AG04450 (cell line): ENCODE data around the gene SERPINB5. TPM values are rescaled to one million over a fixed set of nuclear protein-coding genes. Genes with fewer than 3 reads are reported as not detected.

Source experiments
- CTCF ChIA-PET: fragments of 300-600, 350-600 bp; formaldehyde crosslinking; extraction: SDS; loops from one replicate; lab custom pipeline; 2022; ENCODE audit warnings: antibody characterized with exemption, inconsistent platforms; lab: Charles Lee
- POLR2A ChIA-PET: fragments of 350-600 bp; formaldehyde crosslinking; extraction: SDS; loops from one replicate; lab custom pipeline; 2021; ENCODE audit warnings: antibody characterized with exemption, inconsistent platforms; lab: Yijun Ruan, JAX
- DNase-seq: peaks from one replicate; pipeline ENCODE4 v3.0.0-alpha.2; 2011; ENCODE audit warnings: low read depth, low spot score
- H3K27ac ChIP-seq: one replicate; pipeline ENCODE4 v1.5.1; 2012; ENCODE audit warnings: low read depth, low read length, control low read depth
- H3K27me3 ChIP-seq: one replicate; pipeline ENCODE4 v1.6.0; 2012; ENCODE audit warnings: low read length; ENCODE audit not compliant: control insufficient read depth, insufficient read depth
- H3K4me3 ChIP-seq: 2 replicates; pipeline ENCODE4 v1.5.1; 2011; ENCODE audit warnings: mild to moderate bottlenecking, low read depth, low read length, control low read depth
- H3K9me3 ChIP-seq: 2 replicates; pipeline ENCODE4 v1.5.1; 2012; ENCODE audit warnings: low read length; ENCODE audit not compliant: control insufficient read depth, insufficient read depth
- polyA plus RNA-seq: library from polyadenylated mRNA; depleted of rRNA; stranded (reverse); fragments of >200 nt; gene quantifications from 2 replicates; pipeline ENCODE4 v1.2.3, GENCODE V29; 2011
- TF ChIP-seq, protein P1 (sequence below): IDR thresholded peaks from 2 replicates; pipeline ENCODE4 v1.5.1; 2011; ENCODE audit warnings: low read depth, low read length, control low read depth, inconsistent platforms

Gene SERPINB5
- polyA plus RNA-seq, 1 experiment: not detected

DNA sequence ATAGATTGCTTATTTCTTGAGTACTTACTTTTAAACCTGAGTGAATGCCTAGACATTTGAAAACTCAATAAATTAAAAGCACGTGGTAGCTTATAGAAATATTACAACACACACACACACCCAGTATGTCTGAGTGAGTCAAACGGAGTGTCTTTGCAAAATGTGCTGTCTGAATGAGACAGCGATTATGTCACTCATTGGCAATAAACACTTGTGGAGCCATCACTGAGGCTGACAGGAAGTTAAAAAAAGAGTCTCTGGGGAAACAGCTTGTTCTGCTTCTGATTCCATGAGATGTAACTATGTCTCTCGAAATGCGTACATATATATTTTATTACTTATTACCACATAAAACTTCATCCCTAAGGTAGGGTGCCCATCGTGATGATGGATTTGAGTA, 32.2 kb upstream of the SERPINB5 start:
- no peaks in the 10 kb centered on the region for H3K9me3 ChIP-seq
- peaks cover 4% of the 10 kb centered on the region for H3K27me3 ChIP-seq
- POLR2A ChIA-PET: no interaction called here
- no peak overlapping the region for H3K27ac ChIP-seq
- DNase-seq: no peak
- TF ChIP-seq, protein P1, sequence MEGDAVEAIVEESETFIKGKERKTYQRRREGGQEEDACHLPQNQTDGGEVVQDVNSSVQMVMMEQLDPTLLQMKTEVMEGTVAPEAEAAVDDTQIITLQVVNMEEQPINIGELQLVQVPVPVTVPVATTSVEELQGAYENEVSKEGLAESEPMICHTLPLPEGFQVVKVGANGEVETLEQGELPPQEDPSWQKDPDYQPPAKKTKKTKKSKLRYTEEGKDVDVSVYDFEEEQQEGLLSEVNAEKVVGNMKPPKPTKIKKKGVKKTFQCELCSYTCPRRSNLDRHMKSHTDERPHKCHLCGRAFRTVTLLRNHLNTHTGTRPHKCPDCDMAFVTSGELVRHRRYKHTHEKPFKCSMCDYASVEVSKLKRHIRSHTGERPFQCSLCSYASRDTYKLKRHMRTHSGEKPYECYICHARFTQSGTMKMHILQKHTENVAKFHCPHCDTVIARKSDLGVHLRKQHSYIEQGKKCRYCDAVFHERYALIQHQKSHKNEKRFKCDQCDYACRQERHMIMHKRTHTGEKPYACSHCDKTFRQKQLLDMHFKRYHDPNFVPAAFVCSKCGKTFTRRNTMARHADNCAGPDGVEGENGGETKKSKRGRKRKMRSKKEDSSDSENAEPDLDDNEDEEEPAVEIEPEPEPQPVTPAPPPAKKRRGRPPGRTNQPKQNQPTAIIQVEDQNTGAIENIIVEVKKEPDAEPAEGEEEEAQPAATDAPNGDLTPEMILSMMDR: no peak
- CTCF ChIA-PET: interaction anchor here (0.5 to 1.1 kb wide), 4 partner anchors 102 to 460 kb away, joined by 3 to 4 read pairs (median 3); no protein-coding TSS in a partner anchor
- H3K4me3 ChIP-seq: no peak overlapping the region

DNA sequence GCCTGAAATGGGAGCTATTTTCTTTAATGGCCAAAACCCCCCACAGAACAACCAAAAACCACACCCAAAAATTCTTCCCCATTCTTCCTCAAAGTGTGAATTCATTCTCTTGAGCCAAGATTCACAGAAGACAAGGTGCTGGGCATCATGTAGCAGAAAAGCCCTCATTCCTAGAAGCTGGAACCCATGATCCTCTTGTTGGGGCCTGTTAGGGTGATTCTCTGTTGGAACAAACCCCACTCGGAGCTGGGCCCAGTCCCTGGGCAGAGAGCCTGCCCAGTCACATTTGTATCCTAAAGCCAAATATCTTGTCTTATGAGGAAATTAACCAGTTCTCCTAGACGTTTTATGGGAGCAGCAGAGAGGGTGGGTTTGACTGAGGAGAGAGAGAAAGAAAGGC, 31.7 kb upstream of the SERPINB5 start:
- Histone ChIP-seq H3K27ac (no peak overlapping the region), H3K9me3 (no peaks in the 10 kb centered on the region), H3K4me3 (no peak overlapping the region), H3K27me3 (peaks cover 4% of the 10 kb centered on the region)
- TF ChIP-seq, protein P1: no peak
- no peak for DNase-seq
- CTCF ChIA-PET: interaction anchor here (0.8 to 1.1 kb wide), 2 partner anchors 103 to 429 kb away, joined by 3 read pairs; no protein-coding TSS in a partner anchor
- POLR2A ChIA-PET: no interaction called here

- no peaks in the 10 kb centered on the region for H3K9me3 ChIP-seq
- DNase-seq: no peak
- POLR2A ChIA-PET: interaction anchor here (0.5 kb wide), 1 partner anchor 35 kb away, joined by 3 read pairs; no protein-coding TSS in a partner anchor
- peaks cover 4% of the 10 kb centered on the region for H3K27me3 ChIP-seq
- CTCF ChIA-PET: interaction anchor here (1.0 to 1.6 kb wide), 3 partner anchors 9 to 430 kb away, joined by 3 to 6 read pairs (median 4); no protein-coding TSS in a partner anchor
- TF ChIP-seq, protein P1: no peak
- no peak overlapping the region for H3K4me3 ChIP-seq
- no peak overlapping the region for H3K27ac ChIP-seq
Measured at GRCh38 chr18:63446266-63446665, 30.5 kb upstream of the SERPINB5 start.

- POLR2A ChIA-PET: no interaction called here
- H3K27ac ChIP-seq: no peak overlapping the region
- DNase-seq: no peak
- CTCF ChIA-PET: interaction anchor here (1.1 to 1.6 kb wide), 2 partner anchors 9 to 105 kb away, joined by 4 to 6 read pairs; no protein-coding TSS in a partner anchor
- no peaks in the 10 kb centered on the region for H3K9me3 ChIP-seq
- TF ChIP-seq, protein P1: no peak
- H3K4me3 ChIP-seq: no peak overlapping the region
- no peaks in the 10 kb centered on the region for H3K27me3 ChIP-seq
Measured at GRCh38 chr18:63447066-63447465, 29.7 kb upstream of the SERPINB5 start.

GRCh38 chr18:63449426-63449825, 27.3 kb upstream of the SERPINB5 start:
- no peaks in the 10 kb centered on the region for H3K9me3 ChIP-seq
- ChIA-PET CTCF (no interaction called here), POLR2A (no interaction called here)
- TF ChIP-seq, protein P1: no peak
- no peak for DNase-seq
- no peaks in the 10 kb centered on the region for H3K27me3 ChIP-seq
- H3K4me3 ChIP-seq: no peak overlapping the region
- H3K27ac ChIP-seq: no peak overlapping the region
